HPDE6-E6E7 (cell line): Measurements from ENCODE around the gene SELENOI.
"Not testable (repeated sequence)": the region's sequence is repeated elsewhere in the genome, so short reads cannot be mapped to it uniquely, and the experiment has no call there.

Experiments used
- DNase-seq: peaks from one replicate; pipeline ENCODE4 v3.0.0; 2011; ENCODE audit warnings: missing footprints; ENCODE audit errors: extremely low spot score

SELENOI gene

DNA sequence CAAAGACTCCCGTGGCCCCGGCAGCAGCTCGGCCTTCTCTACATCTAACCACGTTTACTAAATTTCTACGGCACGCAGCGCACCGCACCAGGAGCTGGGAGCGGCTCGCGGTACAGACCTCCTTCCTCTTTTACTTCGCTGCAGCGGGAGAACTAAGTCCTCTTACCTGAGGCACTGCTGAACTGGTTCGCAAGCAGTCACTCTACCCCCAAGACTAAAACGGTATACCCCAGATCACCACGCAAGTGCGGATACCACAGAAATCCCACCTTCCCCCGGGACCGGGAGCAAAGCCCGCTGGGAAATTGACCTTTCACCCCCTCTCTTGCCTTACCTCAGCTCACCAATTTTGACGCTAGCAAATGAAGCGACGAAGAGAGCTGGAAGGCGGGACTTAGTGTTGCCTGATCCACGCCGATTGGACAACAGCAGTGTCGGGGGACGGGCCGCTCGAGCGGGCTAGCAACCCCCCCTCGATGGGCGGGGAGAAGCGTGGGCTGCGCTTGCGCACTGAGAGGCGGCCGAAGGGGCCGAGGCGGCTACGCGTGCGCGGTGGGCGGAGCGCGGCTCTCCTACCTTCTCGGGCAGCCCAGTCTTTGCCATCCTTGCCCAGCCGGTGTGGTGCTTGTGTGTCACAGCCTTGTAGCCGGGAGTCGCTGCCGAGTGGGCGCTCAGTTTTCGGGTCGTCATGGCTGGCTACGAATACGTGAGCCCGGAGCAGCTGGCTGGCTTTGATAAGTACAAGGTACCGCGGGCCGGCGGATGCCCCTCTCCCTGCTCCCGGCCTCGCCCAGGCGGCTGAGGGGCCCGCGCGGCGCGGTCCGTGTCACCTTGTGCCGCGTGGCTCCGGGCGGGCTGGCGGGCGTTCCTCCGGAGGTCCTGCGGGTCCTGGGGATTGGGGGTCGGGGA lies at the start of gene SELENOI:
Gene SELENOI, plus strand, starts transcription at position 599 of the 909 bp plus-strand sequence. Its CDS starts 90 bp downstream, at position 689.
- peak; percentile 92 for DNase-seq

DNA sequence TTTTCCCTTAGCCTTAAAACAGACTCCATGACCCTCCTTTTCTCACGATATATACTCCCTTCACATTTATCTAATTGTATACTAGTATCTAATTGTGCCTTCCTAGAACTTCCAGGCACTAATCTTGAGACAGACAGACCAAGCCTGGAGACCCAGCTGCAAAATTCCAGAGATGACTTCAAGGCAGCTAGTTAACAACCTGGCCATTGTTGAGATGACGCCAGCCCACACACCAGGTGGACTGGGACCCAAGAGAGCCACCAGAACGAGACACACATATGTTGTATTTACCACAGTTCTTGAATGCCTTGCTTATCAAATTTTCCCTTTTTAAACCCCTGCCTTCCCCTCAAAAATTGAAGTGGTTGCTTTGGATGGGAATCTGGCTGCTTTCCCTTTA lies 48.9 kb upstream of the SELENOI start:
- DNase-seq: no peak

DNA sequence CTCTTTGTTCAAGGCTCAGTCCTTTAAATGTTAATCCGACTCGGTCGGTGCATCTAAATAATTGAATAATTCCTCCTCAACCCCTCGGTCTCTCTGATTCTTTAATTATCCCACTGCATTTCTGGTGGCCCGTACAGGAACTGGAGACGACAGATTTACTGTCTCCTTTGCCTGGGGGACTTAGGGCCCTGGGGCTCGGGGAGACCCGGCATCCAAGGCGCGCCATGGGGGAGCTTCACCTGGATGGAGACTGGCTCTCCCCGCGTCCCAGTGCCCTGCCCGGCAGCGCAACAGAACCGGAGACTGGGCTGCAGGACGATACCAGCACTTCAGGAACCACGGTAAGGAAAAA lies 47.7 kb upstream of the SELENOI start:
- no peak for DNase-seq

GRCh38 chr2:26298638-26299393 lies 47.1 kb upstream of the SELENOI start:
- no peak for DNase-seq

DNA sequence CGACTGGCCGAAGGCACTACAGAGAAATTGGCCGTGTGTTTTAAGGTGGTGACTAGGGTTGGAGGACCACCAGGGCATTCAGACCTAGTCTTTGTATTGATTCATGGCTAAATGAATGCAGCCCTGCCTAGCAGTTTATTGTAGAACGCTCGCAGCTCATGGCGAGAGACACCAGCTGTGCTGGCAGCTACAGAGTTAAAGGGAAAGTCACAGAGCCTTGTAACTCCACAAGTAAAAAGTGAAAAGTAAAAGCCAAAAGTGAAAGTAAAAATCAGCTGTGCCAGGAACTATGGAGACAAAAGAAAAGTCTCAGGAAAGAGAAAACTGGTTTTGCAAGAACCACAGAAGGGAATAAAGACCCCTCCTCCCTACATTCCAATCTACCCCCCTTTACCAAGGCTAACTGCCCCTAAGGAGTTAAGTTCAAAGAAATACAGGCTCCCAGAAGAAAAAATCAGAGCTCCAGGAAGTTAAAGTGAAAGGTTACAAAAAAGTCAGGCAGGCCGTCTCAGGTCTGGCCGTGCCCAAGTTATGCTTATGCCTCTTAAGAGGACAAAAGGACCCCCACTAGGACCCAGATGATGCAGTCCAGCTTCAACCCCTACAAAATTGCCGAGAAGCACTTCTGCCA lies 46.4 kb upstream of the SELENOI start:
- no peak for DNase-seq

DNA sequence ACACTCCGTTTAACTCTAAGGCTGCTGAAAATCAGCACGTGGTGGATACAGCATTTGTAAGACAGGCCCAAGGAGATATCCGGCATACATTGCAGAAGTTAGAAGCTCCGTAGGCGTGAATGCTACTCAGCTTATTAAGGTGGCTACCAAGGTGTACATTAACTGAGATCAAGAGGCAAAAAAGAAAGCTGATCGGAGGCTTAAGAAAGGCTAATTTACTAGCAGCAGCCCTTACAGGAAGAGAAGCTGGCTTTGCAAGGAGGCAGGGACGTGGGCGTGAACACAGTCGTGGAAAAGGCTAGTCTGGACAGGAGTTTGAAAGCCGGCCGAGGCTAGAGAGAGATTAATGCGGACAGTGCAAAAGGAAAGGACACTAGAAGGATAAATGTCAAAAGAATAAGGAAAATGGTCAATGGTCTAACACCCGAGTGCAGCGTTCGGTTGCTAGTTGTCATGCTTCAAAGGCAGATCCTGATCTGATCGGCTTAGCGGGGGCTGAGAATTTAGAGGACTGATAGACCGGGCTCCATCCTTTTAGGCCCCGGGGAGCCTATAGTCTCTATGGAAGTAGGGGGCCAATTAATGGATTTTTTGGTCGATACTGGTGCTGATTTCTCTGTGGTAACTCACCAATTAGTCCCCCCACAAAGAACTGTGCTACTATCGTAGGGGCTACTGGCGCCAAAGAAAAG lies 45.6 kb upstream of the SELENOI start:
- DNase-seq: no peak

- no peak for DNase-seq
These were observed 43.1 kb upstream of the SELENOI start for GRCh38 chr2:26302846-26303245.

DNA sequence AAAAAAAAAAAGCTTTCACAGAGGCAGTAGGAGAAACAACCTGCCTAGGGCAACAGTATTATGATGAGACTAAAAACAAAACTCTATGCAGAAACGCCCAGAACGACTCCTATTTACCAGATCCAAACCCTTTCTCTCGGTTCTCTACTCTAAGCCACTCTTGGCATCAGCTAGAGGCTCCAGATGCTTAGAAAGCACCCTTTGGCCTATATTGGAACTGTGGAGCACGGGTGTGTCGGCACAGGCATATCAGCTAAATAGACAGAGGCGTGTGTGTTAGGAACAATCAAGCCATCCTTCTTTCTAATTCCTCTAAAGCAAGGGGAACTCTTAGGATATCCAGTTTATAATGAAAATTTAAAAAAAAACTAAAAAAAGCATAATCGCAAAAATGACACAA lies 40.8 kb upstream of the SELENOI start:
- DNase-seq: not testable (repeated sequence)

DNA sequence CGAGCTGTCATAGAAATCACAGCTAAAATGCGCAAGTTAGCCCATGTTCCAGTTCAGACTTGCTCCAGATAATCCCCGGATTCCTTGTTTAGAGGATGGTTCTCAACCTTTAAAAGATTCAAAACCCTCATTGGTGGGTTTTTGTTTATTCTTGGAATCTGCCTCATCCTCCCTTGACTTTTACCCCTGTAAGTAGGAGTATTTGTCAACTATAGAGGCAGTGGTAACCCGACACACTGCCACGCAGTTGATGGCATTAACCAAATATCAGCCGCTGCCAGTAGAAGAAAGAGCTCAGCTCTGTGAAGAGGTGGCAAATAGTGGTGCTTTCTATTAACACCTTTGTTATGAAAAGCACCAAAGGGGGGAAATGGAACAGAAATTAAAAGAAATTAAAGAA lies 40.4 kb upstream of the SELENOI start:
- DNase-seq: no peak

DNA sequence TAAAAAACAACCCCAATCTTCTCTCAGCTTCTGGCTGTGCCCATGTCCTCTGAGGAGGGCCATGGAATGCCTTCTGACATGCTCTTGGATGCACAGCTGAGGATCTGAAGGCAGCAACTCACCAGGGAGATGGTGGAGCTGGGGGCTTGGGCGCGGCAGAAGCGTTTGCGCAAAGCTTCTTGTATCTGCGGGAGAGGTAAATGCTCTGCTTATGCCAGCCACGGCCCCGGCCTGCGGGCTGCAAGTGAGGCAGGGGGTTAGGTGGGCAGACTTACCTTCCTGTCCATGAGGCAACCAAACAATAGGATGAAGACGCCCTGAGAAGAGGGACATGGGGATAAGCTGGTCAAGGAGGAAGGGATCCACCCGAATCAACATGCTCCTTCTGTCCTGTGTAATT lies 36.0 kb upstream of the SELENOI start:
- DNase-seq: no peak

GRCh38 chr2:26312471-26312870 lies 33.5 kb upstream of the SELENOI start:
- peak; percentile 42 for DNase-seq

- DNase-seq: no peak
These were observed 32.5 kb upstream of the SELENOI start for GRCh38 chr2:26313446-26313845.

GRCh38 chr2:26314243-26314642 lies 31.7 kb upstream of the SELENOI start:
- DNase-seq: no peak

GRCh38 chr2:26316041-26316440 lies 29.9 kb upstream of the SELENOI start:
- no peak for DNase-seq

- DNase-seq: no peak
These were observed 29.1 kb upstream of the SELENOI start for GRCh38 chr2:26316845-26317244.

DNA sequence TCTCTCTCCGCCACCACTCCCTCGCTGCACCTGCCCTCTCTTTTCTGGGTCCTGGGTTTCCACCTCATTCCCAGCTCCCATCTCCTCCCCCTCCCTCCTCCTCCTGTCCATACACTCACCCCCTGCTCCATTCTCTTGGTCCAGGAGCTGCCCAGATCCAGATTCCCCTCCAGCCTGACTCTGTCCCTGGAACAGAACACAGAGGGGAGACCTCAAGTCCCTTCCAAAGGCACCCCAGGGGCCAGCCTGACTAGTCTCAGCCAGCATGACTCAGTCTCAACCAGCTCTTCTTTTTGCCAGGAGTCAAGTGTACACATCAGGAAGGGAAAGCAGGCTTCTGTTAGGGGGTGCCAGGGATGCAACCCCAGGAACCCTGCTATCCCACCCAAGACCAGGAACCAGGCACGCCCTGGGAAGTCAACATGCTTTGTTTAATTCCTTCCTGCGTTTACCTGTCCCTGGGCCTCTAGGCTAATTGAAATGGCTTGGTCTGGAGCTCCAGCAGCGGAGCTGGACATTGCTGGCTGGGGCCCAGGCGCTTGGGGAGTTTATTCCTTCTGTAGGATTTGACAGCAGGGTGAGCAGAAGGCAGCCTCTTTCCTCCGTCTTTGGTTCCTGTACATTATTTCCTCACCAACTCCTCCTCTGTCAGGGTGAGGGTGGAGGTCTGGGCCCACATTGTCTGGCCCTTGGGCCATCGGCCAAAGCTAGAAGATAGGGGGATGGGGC lies 28.4 kb upstream of the SELENOI start:
- no peak for DNase-seq

DNA sequence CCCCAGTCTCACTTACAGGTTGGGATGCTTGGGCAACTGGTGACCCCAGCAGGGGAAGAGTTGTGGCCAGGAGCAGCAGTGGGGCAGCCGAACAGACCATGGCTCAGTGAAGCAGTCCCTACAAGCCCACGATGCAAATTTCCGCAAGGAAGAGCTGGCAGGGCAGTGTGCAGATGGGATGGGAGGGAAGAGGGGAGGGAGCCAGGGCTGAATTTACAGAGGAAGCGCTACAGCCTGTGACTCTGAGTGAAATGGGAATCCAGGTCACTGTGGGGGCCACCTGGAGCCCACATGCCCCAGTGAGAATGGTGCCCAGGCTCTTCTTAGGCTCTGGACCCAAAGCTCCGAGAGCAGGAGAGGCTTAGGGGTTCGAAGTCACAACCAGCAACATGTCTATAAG lies 27.0 kb upstream of the SELENOI start:
- DNase-seq: no peak

DNA sequence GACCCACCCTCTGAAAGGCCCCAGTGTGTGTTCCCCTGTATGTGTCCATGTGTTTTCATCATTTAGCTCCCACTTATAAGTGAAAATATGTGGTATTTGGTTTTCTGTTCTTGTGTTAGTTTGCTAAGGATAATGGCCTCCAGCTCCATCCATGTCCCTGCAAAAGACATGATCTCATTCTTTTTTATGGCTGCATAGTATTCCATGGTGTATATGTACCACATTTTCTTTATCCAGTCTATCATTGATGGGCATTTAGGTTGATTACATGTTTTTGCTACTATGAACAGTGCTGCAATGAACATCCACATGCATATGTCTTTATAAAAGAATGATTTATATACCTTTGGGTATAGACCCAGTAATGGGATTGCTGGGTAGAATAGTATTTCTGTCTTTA lies 21.5 kb upstream of the SELENOI start:
- DNase-seq: not testable (repeated sequence)

DNA sequence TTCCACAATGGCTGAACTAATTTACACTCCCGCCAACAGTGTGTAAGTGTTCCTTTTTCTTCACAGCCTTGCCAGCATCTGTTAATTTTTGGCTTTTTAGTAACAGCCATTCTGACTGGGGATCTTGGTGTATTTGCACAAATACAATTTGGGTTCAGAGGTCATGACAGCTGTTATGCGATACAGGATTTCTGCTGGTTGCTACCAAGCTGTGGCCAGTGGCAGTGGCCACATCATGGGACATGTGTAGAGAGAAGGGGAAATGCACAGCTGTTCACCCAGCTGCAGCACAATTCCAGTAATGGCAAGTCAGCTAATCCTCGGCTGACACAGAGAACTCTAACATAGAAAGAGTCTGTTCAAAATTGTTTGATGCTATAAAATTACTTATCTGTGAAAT lies 21.0 kb upstream of the SELENOI start:
- DNase-seq: no peak

DNA sequence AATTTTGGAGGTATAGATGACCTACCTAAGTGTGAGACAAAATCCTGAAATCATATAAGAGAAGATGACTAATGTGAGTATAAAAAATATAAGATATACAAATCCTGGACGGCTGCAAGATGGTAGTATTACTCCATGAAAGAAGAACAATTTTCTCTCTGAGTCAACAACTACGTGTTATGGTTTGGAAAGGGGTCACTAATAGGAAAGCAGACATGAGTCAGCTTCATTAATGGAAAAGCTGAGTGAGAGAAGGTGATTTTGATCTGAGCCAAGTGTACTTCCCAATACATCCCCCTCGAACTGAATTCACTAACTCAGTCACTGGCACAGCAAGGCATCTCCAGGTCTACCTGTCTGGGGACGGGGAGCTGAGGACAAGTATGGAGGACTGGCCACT lies 20.1 kb upstream of the SELENOI start:
- DNase-seq: no peak

GRCh38 chr2:26326514-26326913 lies 19.4 kb upstream of the SELENOI start:
- DNase-seq: no peak
